HuH-7 (cell line): ENCODE measurements around the gene PSPN.
"Not testable (repeated sequence)": the region's sequence is repeated elsewhere in the genome, so short reads cannot be mapped to it uniquely, and the experiment has no call there.

ENCODE experiments used
- DNase-seq: peaks from one replicate; pipeline ENCODE4 v3.0.0; 2011; ENCODE audit warnings: low spot score

The PSPN gene

GRCh38 chr19:6402837-6403608, 27.3 kb upstream of the PSPN start:
- peak; percentile 56 for DNase-seq

GRCh38 chr19:6402058-6402457, 26.3 kb upstream of the PSPN start:
- no peak for DNase-seq

GRCh38 chr19:6400062-6400944, 24.6 kb upstream of the PSPN start:
- DNase-seq: not testable (repeated sequence)

- no peak for DNase-seq
These were observed 20.6 kb upstream of the PSPN start for GRCh38 chr19:6396305-6396704.

GRCh38 chr19:6394831-6395230, 19.1 kb upstream of the PSPN start:
- no peak for DNase-seq

GRCh38 chr19:6393983-6394412, 18.3 kb upstream of the PSPN start:
- DNase-seq: no peak

GRCh38 chr19:6393074-6393982, 17.6 kb upstream of the PSPN start, which contains the start of gene GTF2F1:
Gene GTF2F1, minus strand, starts transcription at chr19:6393164. Its CDS starts 169 bp downstream, at chr19:6392995.
- DNase-seq: peak; percentile 93

- DNase-seq: no peak
These were observed 16.7 kb upstream of the PSPN start for GRCh38 chr19:6392221-6393073.

- DNase-seq: no peak
These were observed 11.6 kb upstream of the PSPN start for GRCh38 chr19:6387372-6387771.

- no peak for DNase-seq
These were observed 8.6 kb upstream of the PSPN start for GRCh38 chr19:6384381-6384780.

- no peak for DNase-seq
These were observed 7.5 kb upstream of the PSPN start for GRCh38 chr19:6383188-6383587.

GRCh38 chr19:6381030-6381750, 5.5 kb upstream of the PSPN start:
- DNase-seq: no peak

- no peak for DNase-seq
These were observed 4.0 kb upstream of the PSPN start for GRCh38 chr19:6379744-6380143.

GRCh38 chr19:6378486-6378885, 2.8 kb upstream of the PSPN start:
- no peak for DNase-seq

- no peak for DNase-seq
These were observed 2.3 kb upstream of the PSPN start for GRCh38 chr19:6378041-6378440.

- no peak for DNase-seq
These were observed 918 bp upstream of the PSPN start for GRCh38 chr19:6376512-6377190.

GRCh38 chr19:6374711-6375410, 872 bp downstream of the PSPN start:
- no peak for DNase-seq

GRCh38 chr19:6374161-6374709, 1.5 kb downstream of the PSPN start:
- DNase-seq: no peak

GRCh38 chr19:6373813-6374108, 2.0 kb downstream of the PSPN start:
- no peak for DNase-seq
